GM23248 (cell line): Measurements from ENCODE around the gene TMEM8B.

Experiments used
- EZH2 ChIP-seq: fragments of 200-600 bp; sonication (generic); IDR thresholded peaks from 2 replicates; pipeline ENCODE4 v1.6.1; 2018; ENCODE audit warnings: antibody characterized with exemption, mild to moderate bottlenecking; ENCODE audit not compliant: insufficient read depth, poor library complexity, severe bottlenecking
- EZH2phosphoT487 ChIP-seq: fragments of 200-600 bp; sonication (generic); IDR thresholded peaks from 2 replicates; pipeline ENCODE4 v1.6.1; 2018; ENCODE audit warnings: antibody characterized with exemption, moderate library complexity, mild to moderate bottlenecking, low read depth; ENCODE audit not compliant: insufficient read depth

- TF ChIP-seq EZH2 (no peak), EZH2phosphoT487 (no peak)
Observed at GRCh38 chr9:35832814-35833213, 3.8 kb downstream of the TMEM8B start.
